AG09309 (cell line): ENCODE data around the gene FAT2.
"Not testable (repeated sequence)": the region's sequence is repeated elsewhere in the genome, so short reads cannot be mapped to it uniquely, and the experiment has no call there.

Experiments
- DNase-seq: peaks from one replicate; pipeline ENCODE4 v3.0.0-alpha.2; 2010; ENCODE audit warnings: low read depth
- H3K4me3 ChIP-seq: 2 replicates; pipeline ENCODE4 v1.5.1; 2011; ENCODE audit warnings: mild to moderate bottlenecking, low read depth, low read length, moderate library complexity; ENCODE audit not compliant: control insufficient read depth
- TF ChIP-seq, protein P1 (sequence below): IDR thresholded peaks from 2 replicates; pipeline ENCODE4 v1.5.1; 2011; ENCODE audit warnings: mild to moderate bottlenecking, low read depth, low read length, inconsistent platforms; ENCODE audit not compliant: insufficient read depth, control insufficient read depth; ENCODE audit errors: missing control alignments

FAT2 gene

DNA sequence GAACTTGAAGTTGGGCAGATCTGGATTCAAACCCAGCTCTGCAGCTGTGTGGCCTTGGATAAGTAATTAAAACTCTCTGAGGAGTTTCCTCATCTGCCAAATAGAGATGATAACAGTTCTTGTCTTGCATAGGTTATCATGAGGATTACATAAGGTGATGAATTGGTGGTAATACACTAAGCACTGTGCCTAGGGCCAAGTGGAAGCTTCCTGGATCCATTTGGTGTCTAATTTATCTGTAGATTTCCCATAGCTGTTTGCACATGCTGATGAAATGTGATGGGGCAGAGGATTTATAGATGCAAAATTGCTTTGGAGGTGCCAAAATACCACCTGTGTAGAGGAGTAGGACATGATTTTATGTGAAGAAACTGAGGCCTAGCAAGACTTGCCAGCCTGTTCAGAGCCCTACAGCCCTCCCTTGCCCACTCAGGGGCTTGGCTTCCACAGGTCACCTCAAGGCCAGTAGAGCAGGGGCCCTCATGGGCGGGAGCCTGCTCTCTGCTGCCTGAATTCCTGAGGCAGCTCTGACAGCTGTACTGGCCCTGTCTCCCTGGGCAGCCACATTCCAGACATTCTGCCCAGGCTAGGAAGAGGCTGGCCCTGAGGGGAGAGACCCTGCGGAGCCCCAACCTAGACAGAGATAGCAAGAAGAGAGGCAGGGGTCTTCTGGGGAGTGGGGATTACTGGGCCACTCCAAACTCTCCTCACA, 5.9 kb upstream of the FAT2 start:
- no peak overlapping the region for H3K4me3 ChIP-seq
- DNase-seq, result no peak
- TF ChIP-seq, protein P1, sequence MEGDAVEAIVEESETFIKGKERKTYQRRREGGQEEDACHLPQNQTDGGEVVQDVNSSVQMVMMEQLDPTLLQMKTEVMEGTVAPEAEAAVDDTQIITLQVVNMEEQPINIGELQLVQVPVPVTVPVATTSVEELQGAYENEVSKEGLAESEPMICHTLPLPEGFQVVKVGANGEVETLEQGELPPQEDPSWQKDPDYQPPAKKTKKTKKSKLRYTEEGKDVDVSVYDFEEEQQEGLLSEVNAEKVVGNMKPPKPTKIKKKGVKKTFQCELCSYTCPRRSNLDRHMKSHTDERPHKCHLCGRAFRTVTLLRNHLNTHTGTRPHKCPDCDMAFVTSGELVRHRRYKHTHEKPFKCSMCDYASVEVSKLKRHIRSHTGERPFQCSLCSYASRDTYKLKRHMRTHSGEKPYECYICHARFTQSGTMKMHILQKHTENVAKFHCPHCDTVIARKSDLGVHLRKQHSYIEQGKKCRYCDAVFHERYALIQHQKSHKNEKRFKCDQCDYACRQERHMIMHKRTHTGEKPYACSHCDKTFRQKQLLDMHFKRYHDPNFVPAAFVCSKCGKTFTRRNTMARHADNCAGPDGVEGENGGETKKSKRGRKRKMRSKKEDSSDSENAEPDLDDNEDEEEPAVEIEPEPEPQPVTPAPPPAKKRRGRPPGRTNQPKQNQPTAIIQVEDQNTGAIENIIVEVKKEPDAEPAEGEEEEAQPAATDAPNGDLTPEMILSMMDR, result no peak

GRCh38 chr5:151595411-151595826, 4.3 kb upstream of the FAT2 start:
- no peak overlapping the region for H3K4me3 ChIP-seq
- DNase-seq, result no peak
- TF ChIP-seq, protein P1, result no peak

DNA sequence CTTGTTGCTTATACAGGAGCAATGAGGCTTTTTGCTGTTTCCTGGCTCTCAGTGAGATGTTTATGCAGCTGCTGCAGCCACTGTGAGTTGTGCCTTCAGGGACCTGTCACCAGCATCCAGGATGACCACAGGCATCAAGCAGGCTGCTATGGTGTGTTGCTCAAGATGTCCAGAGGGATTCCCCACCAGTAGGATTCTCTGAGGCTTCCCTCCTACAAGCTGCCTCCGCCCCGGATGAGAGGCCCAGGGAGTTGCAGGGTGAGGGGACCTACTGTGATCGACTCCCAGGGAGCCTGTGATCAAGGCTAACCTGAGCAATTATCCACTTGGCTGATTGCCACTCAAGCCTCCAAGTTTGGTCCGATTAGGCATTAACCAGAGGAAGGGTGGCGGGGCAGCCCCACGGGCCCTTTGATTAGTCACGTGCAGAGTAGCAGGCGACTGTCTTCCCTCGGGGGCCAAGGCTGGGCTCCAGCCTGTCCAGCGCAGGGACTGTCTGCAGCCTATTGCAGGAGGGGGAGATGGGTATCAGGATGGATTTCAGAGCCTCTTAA, 1.8 kb upstream of the FAT2 start:
- H3K4me3 ChIP-seq, result no peak overlapping the region
- TF ChIP-seq, protein P1, result no peak
- DNase-seq, result no peak

DNA sequence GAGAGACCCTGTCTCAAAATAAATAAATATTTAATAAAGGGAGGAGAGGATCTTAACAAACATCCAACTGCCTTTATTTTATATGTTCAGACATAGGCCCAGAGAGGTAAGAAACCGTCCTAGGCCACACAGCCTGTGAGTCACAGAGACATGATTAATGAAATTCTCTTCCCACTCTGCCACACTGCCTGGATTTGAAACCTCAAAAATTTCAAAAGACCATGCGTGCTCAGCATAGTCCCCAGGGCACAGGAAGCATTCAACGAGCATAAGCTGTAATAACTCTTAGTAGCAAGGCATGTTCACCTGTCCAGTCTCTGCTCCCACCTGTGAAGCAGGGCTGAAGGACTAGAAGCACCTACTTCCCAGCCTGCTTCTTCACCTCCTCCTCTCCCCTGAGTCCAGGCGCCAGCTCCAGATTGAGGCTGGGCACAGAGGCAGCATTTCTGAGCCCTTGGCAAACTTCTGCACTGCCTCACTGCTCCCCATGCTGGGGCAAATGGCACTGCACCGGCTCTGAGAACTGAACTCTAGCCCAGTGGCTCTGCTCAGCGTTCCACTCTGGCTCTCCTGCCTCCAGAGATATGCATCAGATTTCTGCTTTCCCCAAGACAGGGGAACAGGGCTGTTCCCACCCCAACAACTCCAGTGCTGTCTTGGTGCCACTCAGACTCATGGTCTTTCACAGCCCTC, 1.1 kb downstream of the FAT2 start:
- no peak for DNase-seq
- TF ChIP-seq, protein P1, result no peak
- H3K4me3 ChIP-seq, result no peak overlapping the region

DNA sequence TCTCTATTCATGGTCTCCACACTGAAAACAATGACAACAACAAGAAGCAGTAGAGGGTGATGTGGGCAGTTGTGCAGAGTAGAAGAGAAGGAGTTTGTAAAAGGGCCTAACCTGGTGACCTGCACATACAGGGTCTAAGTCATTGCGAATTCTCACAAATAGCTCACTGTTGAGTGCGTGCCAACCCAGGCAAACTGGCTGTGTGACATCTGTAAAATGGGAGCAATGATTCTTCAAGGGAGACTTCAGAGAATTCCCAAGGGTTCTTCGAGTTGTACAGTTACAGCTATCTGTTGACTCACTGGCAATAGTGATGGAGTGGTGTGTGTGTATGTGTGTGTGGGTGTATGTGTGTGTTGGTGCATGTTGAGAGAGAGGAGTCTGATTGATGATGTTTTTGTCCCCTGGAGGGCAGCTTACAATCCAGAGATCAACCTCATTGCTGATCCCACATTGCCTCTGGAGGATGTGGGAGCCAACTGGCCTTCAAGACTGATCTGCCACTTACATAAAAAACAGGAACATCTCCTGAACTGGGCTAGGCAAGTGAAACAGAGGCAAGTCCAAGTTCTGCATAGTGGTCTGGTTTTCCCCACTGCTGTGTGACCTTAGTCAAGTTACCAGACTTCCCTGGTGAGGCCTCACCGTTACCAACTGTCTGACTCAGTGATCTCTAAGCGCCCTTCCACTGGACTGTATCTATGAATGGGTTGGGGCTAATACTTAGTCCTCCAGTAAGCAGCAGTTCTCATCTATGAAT, 3.2 kb downstream of the FAT2 start:
- no peak for DNase-seq
- TF ChIP-seq, protein P1, result no peak

DNA sequence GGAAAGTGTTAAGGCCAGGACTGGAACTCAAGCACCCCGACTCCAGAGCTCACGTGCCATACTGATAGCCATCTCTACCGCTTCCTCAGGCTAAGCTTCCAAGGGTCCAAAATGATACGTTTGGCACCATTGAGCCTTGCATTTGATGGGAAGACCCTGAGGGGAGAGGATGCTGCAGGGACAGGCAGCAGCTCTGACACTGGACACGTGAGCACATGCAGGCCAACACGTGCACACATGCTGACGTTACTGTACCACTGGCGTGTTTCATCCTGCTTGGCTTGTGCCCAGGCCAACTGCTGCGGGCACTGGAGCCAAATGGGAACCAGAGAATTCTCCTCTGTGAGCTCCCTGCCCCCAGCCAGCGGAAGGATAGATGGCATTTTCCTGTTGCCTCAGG, 5.2 kb downstream of the FAT2 start:
- no peak for DNase-seq

More for the DNA sequence above, 3.2 kb downstream of the FAT2 start:
- no peak overlapping the region for H3K4me3 ChIP-seq

GRCh38 chr5:151585344-151585743, 5.8 kb downstream of the FAT2 start:
- DNase-seq, H3K4me3 ChIP-seq: not testable (repeated sequence)

More for the DNA sequence above, 5.2 kb downstream of the FAT2 start:
- TF ChIP-seq, protein P1, result no peak
- H3K4me3 ChIP-seq, result no peak overlapping the region
